GM21619 (cell line): Measurements from ENCODE around the gene HDAC1.

Experiments
- ATAC-seq: cut with Tn5 transposase; IDR thresholded peaks from one replicate; pipeline ENCODE4 v1.9.1; 2021; ENCODE audit not compliant: unreplicated experiment

HDAC1 gene

GRCh38 chr1:32365445-32365844, 73.6 kb downstream of the HDAC1 start:
- no peak for ATAC-seq

GRCh38 chr1:32367912-32368635, 76.2 kb downstream of the HDAC1 start:
- no peak for ATAC-seq

GRCh38 chr1:32372149-32372756, 80.4 kb downstream of the HDAC1 start:
- no peak for ATAC-seq

- no peak for ATAC-seq
Measured at GRCh38 chr1:32373996-32374592, 82.2 kb downstream of the HDAC1 start.

GRCh38 chr1:32376199-32376598, 84.3 kb downstream of the HDAC1 start:
- no peak for ATAC-seq

- ATAC-seq, result no peak
Measured at GRCh38 chr1:32377541-32378220, 85.8 kb downstream of the HDAC1 start.

GRCh38 chr1:32380057-32380456, 88.2 kb downstream of the HDAC1 start:
- ATAC-seq, result no peak
